Colonic mucosa (tissue), 4 donors: Measurements from ENCODE around the gene USP47. TPM values are rescaled to one million over a fixed set of nuclear protein-coding genes. Genes with fewer than 3 reads are reported as not detected.

ENCODE experiments used
- DNase-seq: peaks from one replicate; pipeline ENCODE4 v3.0.0-alpha.2; 2020
- H3K27ac ChIP-seq: fragments of 200-600 bp; one replicate; pipeline ENCODE4 v1.8.0; 2021
- H3K27me3 ChIP-seq: fragments of 200-600 bp; one replicate; pipeline ENCODE4 v1.8.0; 2021
- H3K36me3 ChIP-seq: fragments of 200-600 bp; one replicate; pipeline ENCODE4 v1.8.0; 2021
- H3K4me1 ChIP-seq: fragments of 200-600 bp; one replicate; pipeline ENCODE4 v1.8.0; 2021; ENCODE audit warnings: mild to moderate bottlenecking
- H3K4me3 ChIP-seq: fragments of 200-600 bp; one replicate; pipeline ENCODE4 v1.8.0; 2021
- H3K9ac ChIP-seq, 2 donors: one replicate each; pipeline ENCODE4 v1.7.0; 2013; ENCODE audit warnings: control low read depth in 2 of 2, low read depth in 2 of 2, low read length in 2 of 2
- H3K9me3 ChIP-seq: fragments of 200-600 bp; one replicate; pipeline ENCODE4 v1.8.0; 2021
- CTCF ChIP-seq: fragments of 200-600 bp; IDR thresholded peaks from one replicate; pipeline ENCODE4 v1.8.0; 2022; ENCODE audit warnings: antibody characterized with exemption, mild to moderate bottlenecking
- intact Hi-C: fragments of 100-400 bp; cut with DNase I; formaldehyde crosslinking; loops from one replicate; pipeline ENCODE4 v1.14.1; 2022
- total RNA-seq, 2 donors: library from RNA; stranded (reverse); fragmentation: NEBNext Ultra II Directional in 1 of 2; extraction: Animal tissue kit (Norgen Biotek cat#: 25700) in 1 of 2; gene quantifications; one replicate each; pipeline ENCODE4 v1.2.1, GENCODE V29; 2021
- donor health status: healthy.
- donor health status: DM: no; HTN: no; CAD: no.
- donor health status: DM: no; HTN: no; CAD: no.

Gene USP47
- total RNA-seq, 2 donors from 2014 or later: 31.3 to 40.3 TPM

DNA sequence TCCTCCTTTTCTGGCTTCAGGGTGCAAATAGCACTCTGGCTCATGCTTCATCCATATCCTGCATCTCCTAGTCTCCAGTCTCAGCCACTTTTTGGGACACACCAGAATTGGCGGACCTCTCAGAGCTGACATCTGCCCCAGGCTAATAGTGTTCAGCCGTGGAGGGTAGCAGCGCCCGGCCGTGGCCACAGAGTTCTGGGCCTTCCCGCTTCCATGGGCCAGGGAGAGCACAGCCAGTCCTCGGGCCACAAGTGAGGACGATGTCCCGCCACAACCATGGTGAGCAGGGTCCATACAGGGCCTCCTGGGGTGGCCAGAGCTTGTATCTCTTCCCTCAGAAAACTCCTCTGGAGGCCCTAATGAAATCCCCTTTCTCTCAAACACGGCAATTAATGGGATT, 140.7 kb downstream of the USP47 start:
- TF ChIP-seq CTCF: no peak
- Histone ChIP-seq H3K36me3 (no peaks in the 10 kb centered on the region), H3K4me3 (no peak overlapping the region), H3K27me3 (no peaks in the 10 kb centered on the region), H3K27ac (no peak overlapping the region), H3K9me3 (no peaks in the 10 kb centered on the region), H3K9ac (no peak overlapping the region), H3K4me1 (no peaks in the 10 kb centered on the region)
- intact Hi-C loops: no loop called here
- no peak for DNase-seq

DNA sequence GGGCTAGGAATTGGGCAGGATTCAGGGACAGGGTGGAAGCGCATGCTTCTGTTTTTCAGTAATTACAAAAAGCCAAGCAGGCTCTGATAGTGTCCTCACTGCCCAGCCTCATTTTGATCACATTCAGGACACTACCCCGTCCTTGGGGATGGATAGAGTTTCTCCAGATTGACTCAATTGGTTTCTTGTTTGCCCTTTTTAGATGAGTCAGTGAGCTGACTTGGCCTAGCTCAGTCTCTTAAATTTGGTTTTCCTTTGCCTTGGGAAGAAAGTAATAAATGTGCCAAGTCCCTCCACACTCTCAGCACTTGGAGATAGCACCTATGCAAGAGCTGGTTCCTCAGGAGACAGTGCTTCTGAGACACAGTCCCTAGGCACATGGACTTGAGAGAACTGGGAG, 141.2 kb downstream of the USP47 start:
- no peaks in the 10 kb centered on the region for H3K27me3 ChIP-seq
- no peaks in the 10 kb centered on the region for H3K4me1 ChIP-seq
- DNase-seq: no peak
- H3K36me3 ChIP-seq: no peaks in the 10 kb centered on the region
- H3K4me3 ChIP-seq: no peak overlapping the region
- H3K27ac ChIP-seq: no peak overlapping the region
- H3K9ac ChIP-seq: no peak overlapping the region
- intact Hi-C loops: no loop called here
- H3K9me3 ChIP-seq: no peaks in the 10 kb centered on the region
- TF ChIP-seq CTCF: no peak

- no peak overlapping the region for H3K9ac ChIP-seq
- H3K36me3 ChIP-seq: no peaks in the 10 kb centered on the region
- no peak for TF ChIP-seq CTCF
- H3K9me3 ChIP-seq: no peaks in the 10 kb centered on the region
- no peaks in the 10 kb centered on the region for H3K27me3 ChIP-seq
- no peak for DNase-seq
- no peaks in the 10 kb centered on the region for H3K4me1 ChIP-seq
- no peak overlapping the region for H3K27ac ChIP-seq
- intact Hi-C loops: no loop called here
- H3K4me3 ChIP-seq: no peak overlapping the region
Observed at GRCh38 chr11:11983427-11983826, 141.7 kb downstream of the USP47 start.

DNA sequence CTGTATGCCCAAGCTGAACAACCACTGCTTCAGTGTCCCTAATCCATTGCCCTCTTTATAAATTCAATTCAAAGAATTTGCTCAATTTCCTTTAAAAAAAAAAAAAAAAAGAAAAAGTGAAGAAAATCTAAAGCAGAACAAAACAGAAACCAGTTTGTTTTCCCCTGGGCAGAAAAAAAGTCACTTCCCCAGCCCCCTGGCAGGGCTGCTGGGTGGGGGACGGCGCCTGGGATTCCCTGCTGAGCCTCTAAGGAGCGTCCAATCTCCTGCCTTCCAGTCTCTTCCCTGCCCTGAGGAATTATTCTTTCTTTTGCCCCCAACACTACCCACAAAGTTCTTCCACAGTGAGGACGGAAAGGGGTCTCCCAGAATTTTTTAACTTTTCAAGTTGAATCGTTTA, 142.8 kb downstream of the USP47 start:
- intact Hi-C loops: no loop called here
- Histone ChIP-seq H3K27ac (no peak overlapping the region), H3K27me3 (no peaks in the 10 kb centered on the region), H3K36me3 (no peaks in the 10 kb centered on the region), H3K4me1 (no peaks in the 10 kb centered on the region), H3K9ac (no peak overlapping the region), H3K9me3 (no peaks in the 10 kb centered on the region), H3K4me3 (no peak overlapping the region)
- no peak for DNase-seq
- TF ChIP-seq CTCF: no peak

DNA sequence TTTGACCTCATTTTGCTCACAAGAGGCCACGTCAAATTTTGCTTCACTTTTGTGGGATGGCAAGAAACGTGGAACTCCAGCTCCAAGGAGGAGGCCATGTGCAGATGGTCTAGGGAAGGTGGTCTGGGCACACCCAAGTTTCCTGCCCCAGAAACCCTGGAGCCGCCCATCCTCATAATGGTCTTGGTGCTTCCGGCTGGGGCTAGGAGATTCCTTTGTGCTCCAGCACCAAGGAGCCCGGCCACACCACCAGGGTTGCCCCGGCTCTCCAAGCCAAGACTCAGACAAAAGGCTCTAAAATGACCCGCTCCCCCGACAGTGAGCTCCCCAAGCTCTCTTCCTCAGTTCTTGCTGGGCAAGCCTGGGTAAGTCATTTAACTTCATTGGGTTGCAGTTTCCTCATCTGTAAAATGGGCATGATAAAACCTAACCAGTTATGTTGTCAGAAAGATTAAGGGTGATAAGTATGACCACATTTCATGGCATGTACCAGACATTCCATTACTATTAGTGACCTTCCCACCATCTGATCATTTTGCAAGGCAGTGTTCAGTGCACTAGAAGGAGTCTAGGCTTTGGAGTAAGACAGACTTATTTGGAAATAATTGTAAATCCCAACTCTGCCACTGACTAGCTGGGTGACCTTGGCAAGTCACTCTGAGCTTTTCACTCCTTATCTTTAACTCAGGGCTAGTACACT, 143.4 kb downstream of the USP47 start:
- DNase-seq: no peak
- no peaks in the 10 kb centered on the region for H3K9me3 ChIP-seq
- no peaks in the 10 kb centered on the region for H3K27me3 ChIP-seq
- intact Hi-C loops: no loop called here
- TF ChIP-seq CTCF: no peak
- no peaks in the 10 kb centered on the region for H3K36me3 ChIP-seq
- no peaks in the 10 kb centered on the region for H3K4me1 ChIP-seq
- no peak overlapping the region for H3K27ac ChIP-seq
- H3K4me3 ChIP-seq: no peak overlapping the region
- H3K9ac ChIP-seq: no peak overlapping the region
